Fibroblast of mammary gland (primary cell): ENCODE measurements around the gene B4GAT1.
"Not testable (repeated sequence)": the region's sequence is repeated elsewhere in the genome, so short reads cannot be mapped to it uniquely, and the experiment has no call there.

ENCODE experiments used
- DNase-seq: peaks from one replicate; pipeline ENCODE4 v3.0.0-alpha.2; 2010; ENCODE audit warnings: low read depth
- H3K4me3 ChIP-seq: 2 replicates; pipeline ENCODE4 v1.5.1; 2011; ENCODE audit warnings: low read depth, mild to moderate bottlenecking, low read length, moderate library complexity; ENCODE audit not compliant: control insufficient read depth
- CTCF ChIP-seq: conservative IDR thresholded peaks from 2 replicates; pipeline ENCODE4 v1.5.1; 2011; ENCODE audit warnings: low read depth, low read length, inconsistent platforms; ENCODE audit not compliant: control insufficient read depth, insufficient read depth

Gene B4GAT1

DNA sequence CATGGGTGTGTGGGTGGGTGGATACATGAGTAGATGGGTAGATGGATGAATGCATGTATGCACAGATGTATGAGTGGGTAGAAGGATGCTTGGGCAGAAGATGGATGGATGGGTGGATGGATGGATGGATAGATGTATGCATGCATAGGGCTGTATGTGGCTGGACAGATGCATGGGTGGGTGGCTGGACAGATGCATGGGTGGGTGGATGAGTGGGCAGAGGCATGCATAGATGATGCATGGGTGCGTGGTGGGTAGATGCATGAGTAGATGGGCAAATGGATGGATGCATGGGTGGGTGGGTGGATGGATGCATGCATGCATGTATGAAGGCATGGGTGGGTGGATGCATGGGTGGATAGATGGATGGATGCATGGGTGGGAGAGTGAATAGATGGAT is 23.7 kb downstream of the B4GAT1 start:
- no peak for DNase-seq
- TF ChIP-seq CTCF, result no peak
- H3K4me3 ChIP-seq, result no peak overlapping the region

DNA sequence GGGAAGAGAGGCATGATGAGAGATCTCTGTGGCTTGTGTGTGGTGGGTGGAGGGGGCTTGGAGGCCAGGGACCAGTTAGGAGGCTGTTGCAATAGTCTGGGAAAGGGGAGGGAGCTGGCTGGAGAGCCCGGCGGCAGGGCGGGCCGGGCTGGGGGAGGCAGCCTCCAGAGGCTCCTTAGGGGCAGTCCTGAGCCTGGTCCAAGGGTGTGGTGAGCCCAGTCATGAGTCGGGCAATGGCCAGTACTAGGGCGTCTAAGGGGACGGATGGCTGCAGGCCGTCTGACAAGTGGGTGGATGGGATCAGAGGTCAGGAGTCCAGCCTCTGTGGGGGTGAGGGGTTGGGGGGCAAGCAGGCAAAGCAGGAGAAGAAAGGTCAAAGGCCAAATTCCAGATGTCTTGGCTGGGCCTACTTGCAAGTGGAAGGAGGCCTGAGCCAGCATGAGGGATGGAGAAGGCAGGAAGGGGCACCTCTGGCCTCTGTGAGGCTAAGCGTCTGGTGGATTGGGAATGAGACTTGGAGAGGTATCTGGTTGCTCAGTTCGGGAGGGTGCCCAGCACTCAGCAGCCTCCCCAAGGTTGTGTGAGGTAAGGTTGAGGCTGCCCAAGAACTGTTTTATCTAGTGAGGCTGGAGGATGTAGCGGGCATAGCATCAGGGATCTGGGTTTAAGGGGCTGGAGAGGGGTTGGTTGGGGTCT is 24.5 kb downstream of the B4GAT1 start:
- DNase-seq, result peak; percentile 91
- no peak overlapping the region for H3K4me3 ChIP-seq
- no peak for TF ChIP-seq CTCF

DNA sequence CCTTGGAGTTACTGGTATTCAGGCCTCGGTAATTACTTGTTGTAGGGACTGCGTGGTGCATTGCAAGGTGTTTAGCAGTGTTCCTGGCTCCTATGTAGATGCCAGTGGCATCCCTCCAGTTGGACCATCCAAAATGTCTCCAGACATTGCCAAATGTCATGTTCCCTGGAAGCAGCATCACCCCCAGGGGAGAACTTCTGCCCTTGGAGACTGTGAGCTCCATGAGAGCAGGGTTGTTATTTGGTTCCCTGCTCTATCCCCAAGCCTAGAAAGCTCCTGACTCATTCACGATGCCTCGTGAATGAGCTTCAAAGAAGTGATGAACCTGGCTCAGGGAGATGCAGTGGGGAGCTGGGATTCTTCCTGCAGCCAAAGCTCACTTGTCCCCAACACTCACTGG is 25.8 kb downstream of the B4GAT1 start:
- peak; percentile 65 for DNase-seq
- no peak for TF ChIP-seq CTCF
- no peak overlapping the region for H3K4me3 ChIP-seq

GRCh38 chr11:66320748-66321147 is 26.7 kb downstream of the B4GAT1 start:
- DNase-seq, H3K4me3 ChIP-seq: not testable (repeated sequence)

DNA sequence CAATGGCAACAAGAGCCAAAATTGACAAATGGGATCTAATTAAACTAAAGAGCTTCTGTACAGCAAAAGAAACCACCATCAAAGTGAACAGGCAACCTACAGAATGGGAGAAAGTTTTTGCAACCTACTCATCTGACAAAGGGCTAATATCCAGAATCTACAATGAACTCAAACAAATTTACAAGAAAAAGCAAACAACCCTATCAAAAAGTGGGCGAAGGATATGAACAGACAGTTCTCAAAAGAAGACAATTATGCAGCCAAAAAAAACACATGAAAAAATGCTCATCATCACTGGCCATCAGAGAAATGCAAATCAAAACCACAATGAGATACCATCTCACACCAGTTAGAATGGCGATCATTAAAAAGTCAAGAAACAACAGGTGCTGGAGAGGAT is 27.1 kb downstream of the B4GAT1 start:
- DNase-seq, H3K4me3 ChIP-seq: not testable (repeated sequence)

GRCh38 chr11:66318600-66318970 is 28.8 kb downstream of the B4GAT1 start:
- H3K4me3 ChIP-seq, result no peak overlapping the region

GRCh38 chr11:66317723-66318599 is 29.5 kb downstream of the B4GAT1 start:
- DNase-seq, result peak; percentile 97
- H3K4me3 ChIP-seq, result no peak overlapping the region
- TF ChIP-seq CTCF, result no peak

More at GRCh38 chr11:66318600-66318970, 28.8 kb downstream of the B4GAT1 start:
- DNase-seq, result peak; percentile 87
- TF ChIP-seq CTCF, result no peak

DNA sequence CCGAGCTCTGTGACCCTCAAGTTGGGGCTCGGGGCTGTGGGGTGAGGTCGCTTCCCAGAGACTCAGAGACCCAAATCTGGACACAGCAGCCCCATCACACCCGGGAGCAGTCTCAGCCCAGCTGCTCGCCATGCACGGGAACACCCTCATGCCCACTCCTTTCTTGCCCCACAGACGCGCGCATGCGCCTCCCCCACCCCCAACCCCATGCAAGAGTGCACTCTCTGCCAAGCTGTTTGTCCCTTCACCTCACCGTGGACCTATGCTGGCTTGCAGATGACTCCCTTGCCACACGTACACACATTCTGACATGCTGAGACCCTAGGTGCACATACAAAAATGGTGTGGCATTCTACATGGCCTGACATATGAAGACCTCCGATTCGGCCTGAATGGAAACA is 30.1 kb downstream of the B4GAT1 start:
- peak; percentile 61 for DNase-seq
- no peak overlapping the region for H3K4me3 ChIP-seq
- no peak for TF ChIP-seq CTCF
